Dedifferentiated amniotic fluid mesenchymal stem cell (primary cell): ENCODE measurements around the gene NFIL3.
"Not testable (repeated sequence)": the region's sequence is repeated elsewhere in the genome, so short reads cannot be mapped to it uniquely, and the experiment has no call there.

Experiments
- DNase-seq: peaks from one replicate; pipeline ENCODE4 v3.0.0-alpha.2; 2016; ENCODE audit errors: extremely low spot score

Gene NFIL3, protein sequence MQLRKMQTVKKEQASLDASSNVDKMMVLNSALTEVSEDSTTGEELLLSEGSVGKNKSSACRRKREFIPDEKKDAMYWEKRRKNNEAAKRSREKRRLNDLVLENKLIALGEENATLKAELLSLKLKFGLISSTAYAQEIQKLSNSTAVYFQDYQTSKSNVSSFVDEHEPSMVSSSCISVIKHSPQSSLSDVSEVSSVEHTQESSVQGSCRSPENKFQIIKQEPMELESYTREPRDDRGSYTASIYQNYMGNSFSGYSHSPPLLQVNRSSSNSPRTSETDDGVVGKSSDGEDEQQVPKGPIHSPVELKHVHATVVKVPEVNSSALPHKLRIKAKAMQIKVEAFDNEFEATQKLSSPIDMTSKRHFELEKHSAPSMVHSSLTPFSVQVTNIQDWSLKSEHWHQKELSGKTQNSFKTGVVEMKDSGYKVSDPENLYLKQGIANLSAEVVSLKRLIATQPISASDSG

DNA sequence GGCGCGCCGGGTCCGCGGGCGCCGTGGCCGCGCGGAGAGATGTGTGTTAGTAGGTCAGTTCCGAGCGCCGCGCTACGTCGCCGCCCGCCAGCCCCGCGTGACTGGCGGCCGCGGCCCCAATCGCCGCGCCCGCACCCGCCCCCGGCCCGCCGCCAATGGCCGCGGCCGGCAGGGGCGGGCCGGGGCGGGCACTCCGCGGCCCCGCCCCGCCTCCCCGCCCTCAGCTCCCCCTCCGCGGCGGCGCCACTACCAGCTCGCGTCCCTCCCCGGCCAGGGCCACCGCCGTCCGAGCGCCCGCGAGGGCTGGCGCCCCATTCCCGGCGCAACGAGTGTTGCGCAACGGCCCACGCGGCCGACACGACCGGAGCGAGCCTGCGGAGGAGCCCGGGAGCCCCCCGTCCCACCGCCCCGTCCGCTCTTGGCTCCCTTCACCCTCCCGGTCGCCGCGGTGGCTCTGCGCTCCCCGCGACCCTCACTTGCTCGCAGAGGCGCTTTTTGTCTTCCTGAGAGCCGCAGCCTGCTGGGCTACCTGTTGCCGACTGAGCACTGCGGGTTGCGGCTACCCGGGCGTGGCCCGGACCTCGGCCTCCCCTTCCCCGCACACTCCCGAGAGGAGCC, at the start of gene NFIL3:
Gene NFIL3, minus strand, starts transcription at position 48 of the 618 bp plus-strand sequence. CDS start 13,098 bp downstream, outside the sequence.
- peak; percentile 64 for DNase-seq

DNA sequence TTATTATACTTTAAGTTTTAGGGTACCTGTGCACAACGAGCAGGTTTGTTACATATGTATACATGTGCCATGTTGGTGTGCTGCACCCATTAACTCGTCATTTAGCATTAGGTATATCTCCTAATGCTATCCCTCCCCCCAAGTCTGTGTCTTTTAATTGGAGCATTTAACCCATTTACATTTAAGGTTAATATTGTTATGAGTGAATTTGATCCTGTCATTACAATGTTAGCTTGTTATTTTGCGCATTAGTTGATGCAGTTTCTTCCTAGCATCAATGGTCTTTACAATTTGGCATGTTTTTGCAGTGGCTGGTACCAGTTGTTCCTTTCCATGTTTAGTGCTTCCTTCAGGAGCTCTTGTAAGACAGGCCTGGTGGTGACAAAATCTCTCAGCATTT, 47.9 kb upstream of the NFIL3 start:
- DNase-seq, result not testable (repeated sequence)

DNA sequence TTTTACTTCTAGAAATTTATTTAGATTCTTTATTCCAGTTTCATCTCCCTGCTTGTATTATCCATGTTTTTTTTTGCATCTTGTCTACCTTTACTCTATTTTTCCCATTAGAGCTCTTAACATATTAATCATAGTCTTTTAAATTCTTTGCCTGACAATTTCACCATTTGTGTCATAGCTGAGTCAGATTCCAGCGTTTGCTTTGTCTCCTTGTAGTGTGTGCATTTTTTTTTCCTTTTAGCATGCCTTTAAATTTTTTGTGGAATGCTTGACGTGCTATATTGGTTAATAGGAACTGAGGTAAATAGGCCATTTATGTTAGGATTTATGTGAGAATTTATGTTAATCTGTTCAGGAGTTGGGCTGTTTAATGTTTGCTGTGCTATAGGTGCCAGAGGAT, 41.8 kb upstream of the NFIL3 start:
- no peak for DNase-seq

DNA sequence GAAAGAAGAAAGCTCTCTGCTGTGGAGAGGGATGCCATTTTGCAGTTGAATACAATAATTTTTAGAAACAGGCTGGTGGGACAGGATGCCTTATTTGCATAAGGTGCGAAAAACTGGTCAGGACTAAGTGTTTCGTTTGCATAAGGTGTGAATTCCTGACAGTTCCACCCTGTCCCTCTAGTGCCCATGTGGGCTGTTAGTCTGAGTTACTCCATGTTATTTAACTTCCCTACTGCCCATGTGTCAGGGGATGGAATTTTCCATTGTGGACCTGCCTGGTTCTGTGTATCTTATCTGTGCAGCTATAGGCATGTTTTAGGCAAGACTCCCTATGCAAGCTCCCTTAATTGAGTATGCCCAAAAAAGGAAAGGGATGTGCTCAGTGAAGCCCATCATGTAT, 35.3 kb upstream of the NFIL3 start:
- no peak for DNase-seq

DNA sequence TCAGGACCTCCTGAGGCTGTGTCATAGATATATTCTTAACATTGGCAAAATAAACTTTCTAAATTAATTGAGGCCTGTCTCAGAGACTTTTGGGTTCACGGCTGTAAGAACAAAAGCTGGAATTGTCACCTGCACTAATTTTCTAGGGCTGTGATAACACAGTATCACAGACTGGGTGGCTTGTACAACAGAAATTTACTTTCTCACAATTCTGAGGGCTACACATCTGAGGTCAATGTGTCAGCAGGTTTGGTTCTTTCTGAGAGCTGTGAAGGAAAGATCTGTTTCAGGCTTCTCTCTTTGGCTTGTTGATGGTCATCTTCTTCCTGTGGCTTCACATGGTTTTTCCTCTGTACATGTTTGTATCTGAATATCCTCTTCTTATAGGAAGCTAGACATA, 29.2 kb upstream of the NFIL3 start:
- DNase-seq, result no peak

DNA sequence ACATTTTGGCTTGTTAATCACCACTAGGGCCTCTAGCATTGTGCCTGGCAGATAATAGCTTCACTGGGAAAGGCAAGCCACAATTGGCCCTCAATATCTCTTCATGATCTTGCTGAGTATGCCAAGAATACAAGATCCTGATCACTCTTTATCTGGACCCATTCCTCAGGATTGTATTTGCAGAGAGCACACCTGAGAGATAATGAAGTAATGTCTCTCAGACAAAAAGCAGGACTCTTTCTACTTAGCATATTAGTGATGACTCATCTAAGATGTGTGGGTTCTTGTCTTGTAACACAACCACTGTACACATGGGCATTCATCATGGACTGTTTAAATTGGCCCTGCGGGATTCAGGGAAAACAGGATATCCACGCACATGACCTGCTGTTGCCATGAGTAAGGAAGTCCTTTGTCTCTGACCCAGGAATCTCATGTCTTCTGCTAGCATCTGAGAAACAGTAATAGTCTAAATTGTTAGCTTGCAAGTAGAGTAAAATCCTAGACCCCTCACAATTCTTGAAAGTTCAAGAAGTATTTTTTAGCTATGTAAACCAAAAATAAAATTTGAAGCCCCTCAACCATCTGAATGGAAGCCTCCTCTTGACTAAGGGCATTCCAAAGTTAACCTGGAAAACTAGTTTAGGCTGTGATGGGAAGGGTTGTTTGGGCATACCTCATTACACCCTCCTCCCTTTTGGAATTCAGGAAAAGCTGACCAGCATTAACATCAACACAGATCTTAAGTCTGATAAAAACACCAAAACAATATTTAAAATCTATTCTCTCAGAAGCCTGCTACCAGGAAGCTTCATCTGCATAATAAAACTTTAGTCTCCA, 28.0 kb upstream of the NFIL3 start:
- no peak for DNase-seq

DNA sequence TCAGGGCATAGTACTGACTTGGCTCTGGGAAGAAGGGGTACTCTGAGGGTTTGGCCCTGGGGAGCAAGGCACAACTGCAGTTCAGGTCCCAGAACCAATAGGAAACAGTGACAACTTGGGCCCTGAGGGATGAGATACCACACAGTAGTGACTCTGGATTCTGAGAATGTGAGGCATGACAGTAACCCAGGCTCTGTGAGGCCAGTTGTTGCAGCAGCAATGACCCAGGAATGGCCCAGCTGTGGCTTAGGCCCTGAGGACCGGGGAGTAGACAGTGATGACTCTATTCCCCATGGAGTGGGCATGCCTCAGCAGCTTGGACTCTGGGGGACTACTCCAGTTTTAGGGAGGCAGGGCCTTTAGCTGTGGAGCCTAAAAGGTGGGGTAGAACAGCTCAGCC, 21.5 kb upstream of the NFIL3 start:
- DNase-seq, result no peak

DNA sequence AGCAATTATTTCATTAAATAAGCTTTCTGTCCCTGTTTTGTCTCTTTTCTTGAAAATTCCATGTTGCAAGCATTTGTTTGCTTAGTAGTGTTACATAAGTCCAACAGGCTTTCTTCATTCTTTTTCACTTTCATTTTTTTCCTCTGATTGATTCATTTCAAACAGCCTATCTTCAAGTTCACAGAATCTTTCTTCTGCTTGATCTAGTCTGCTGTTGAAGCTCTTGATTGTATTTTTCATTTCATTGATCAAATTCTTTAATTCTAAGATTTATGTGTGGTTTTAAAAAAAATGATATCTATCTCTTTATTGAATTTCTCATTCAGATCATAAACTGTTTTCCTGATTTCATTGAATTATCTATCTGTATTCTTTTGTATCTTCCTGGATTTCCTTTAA, 20.4 kb upstream of the NFIL3 start:
- no peak for DNase-seq

DNA sequence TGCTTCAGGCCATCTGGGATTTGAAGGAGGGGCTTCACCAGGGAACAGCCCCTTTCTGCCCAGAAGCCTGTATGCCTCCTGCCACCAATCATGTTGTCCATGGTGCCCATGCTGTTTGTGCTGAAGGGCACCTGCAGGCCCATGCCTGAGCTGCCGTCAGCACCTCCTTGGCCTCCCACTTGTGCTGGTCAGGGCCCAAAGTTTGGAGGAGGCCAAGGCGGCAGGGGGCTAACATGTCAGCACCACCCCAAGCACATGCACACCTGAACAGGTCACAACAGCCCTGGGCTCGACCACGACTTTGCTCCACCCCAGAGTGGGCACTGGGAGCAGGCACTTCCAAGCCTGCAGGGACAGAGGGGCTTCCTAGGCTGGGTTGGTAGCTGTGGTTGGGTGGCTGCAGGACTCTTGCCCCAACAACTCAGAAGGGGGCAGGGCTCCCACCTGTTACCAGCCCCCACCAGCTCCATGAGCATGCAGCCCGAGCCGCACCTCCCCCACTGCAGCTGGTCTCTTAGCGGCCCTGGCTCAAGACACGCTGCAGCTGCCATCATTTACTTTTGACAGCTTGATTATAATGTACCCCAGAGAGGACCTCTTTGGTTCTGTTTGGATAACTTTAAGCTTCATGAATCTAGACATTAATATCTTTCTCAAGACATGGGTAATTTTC, 19.8 kb upstream of the NFIL3 start:
- DNase-seq, result no peak

DNA sequence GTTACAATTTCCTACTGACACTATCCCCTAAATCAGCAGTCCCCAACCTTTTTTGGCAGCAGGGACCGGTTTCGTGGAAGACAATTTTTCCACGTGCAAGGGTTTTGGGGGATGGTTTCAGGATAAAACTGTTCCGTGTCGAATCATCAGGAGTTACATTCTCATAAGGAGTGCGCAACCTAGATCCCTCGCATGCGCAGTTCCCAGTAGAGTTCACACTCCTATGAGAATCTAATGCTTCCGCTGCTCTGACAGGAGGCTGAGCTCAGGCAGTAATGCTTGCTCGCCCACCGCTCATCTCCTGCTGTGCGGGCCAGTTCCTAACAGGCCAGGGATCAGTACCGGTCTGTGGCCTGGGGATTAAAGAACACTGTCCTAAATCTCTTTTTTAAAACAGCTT, 13.2 kb upstream of the NFIL3 start:
- no peak for DNase-seq

DNA sequence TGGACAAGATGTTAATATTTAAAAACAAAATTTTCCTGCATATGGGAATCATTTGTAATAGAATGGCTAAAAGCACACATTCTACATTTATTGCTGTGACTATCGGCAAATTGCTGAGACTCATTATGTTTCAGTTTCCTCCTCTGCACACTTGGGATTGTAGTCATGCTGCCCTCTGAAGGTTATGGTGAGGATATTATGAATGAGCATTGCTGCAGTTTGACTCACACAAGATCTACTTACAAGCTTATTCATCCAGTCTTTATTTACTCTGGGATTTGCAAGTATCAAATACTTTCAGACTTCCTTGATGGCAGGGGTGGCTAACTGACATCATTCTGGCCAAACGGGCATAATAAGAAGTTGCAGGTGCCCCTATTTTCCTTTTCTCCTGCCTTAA, 9.5 kb upstream of the NFIL3 start:
- DNase-seq, result peak; percentile 94

DNA sequence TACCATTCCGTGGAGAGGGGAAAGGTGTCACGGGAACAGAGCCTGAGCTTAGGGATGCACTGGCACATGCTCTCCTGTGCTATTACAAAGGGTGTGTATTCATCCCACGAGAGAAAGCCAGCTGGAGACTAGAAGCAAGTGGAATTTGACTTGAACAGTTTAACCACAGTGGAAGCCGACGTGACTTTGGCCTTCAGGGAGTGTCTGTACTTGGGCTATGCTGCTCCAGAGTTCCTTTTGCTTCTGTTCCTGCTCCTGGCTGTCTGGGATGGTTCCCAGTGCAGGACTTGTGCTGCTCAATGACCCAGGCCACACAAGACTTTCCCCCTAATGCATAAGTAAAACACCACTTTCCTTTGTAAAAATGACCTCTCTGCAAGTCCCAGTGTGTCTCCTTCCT, 7.9 kb upstream of the NFIL3 start:
- DNase-seq, result no peak

DNA sequence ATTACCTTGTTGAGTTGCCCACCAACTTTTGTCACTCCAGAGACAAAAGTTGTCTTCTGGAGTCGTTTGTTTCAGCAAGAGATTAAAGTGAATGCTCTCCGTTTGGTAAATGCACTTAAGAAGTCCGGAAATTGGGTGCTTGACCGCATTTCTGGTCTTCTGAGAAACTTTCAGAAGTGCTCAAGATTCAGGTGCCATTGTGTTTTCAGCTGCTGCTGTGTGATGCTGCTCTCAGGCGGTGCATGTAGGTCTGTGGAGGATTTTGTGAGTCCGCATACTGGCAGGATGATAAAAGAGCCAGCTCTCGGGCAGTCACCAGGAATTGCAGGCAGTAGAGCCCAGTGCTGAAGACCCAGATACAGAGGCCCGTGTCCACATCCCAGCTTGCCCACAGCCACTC, 5.9 kb upstream of the NFIL3 start:
- DNase-seq, result no peak

DNA sequence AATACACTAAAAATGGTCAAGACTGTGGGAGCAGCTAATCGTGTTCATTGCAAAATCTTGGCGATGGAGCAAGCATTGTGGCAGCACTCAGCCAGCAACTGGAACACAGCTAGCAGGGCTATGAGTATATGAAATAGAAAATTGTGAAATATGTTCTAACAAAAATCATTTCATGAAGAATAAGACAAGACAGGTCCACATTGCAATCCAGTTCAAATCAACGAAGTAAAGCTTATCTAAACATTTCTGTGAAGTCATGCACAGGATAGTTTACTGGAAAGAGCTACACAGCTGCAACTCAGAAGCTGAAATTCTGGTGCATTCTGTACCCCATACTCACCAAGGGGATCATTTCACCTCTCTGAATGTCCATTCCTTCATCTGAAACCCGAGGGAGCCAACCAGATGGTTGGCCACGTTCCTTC, 5.3 kb upstream of the NFIL3 start:
- DNase-seq, result peak; percentile 31

DNA sequence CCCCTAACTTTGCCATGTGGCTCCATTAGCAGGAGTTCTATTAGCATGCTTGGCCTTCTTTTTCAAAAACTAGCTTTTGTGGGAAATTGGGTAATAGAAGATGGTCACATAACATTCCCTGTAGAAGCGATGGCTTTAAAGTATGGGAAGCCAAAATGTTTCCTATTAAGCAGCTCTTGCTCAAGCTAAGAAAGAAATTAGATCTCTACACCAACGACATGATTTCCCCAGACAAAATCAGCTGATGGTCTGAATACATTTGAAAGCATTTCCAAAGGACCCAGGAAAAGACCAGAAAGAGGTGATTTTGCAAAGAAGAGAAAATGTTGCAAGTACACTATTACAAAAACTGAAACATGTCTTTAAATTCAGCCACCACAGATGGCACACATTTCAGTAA, 4.8 kb upstream of the NFIL3 start:
- no peak for DNase-seq

DNA sequence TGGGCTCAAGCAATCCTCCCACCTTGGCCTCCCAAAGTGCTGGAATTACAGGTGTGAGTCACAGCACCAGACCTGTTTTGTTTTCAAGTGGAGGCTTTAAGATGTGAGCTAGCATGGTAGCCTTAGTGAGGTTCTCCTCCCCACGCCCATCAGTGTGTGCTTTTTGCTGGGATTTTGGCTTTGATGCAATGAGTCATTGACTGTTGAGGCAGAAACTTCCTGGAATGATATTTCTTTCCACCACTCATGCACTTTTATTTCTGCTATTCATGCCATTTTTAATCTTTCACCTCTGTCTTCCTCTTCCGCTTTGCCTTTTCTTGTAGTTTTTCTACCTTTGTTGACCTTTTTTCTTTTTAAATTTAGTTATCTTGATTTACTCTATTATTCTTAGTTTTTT, 4.2 kb upstream of the NFIL3 start:
- peak; percentile 40 for DNase-seq

DNA sequence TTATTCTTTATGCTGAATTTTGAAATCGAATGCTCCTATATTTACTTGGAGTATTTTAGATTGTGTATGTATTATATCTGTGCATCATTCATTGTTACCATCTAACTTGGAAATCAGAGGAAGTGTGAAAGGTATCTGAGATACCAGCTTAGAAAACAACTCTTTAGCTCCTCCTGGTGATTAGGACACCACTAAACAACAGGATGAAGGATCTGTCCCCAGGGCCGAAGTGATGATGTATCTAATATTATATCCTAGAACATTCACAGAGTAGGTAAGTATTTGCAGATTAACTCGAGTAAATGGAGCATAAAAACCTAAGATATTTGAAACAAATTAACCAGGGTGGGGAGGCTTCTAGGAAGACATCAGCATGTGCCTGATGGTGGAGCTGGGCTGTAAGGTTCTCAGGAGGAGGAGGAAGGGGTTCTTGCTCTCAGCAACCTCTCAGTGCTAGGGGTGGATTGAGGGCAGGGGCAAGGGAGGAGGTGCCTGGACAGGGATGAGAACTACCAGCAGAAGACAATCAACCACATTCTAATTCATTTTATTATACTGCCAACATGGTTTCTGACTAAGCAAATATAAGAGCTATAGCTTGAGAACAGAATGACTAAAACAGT, 2.6 kb upstream of the NFIL3 start:
- DNase-seq, result no peak

DNA sequence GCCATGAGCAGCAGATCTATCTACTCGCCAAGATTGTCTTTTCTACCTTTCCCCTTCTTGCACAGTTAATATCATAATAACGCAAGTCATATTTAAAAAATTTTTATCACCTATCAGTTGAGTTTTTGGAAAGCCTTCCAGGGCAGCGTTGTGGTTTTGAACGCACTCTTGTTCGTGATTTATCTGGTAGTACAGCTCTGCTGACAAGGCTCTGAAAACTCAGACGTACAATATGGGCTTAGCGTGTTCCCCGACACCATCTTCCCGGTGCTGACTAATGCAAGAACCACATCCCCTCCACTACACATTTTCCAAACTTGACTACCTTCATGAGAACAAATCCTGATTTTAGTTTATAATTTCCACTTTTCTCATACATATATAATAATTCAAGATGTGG, 1.6 kb upstream of the NFIL3 start:
- DNase-seq, result no peak

DNA sequence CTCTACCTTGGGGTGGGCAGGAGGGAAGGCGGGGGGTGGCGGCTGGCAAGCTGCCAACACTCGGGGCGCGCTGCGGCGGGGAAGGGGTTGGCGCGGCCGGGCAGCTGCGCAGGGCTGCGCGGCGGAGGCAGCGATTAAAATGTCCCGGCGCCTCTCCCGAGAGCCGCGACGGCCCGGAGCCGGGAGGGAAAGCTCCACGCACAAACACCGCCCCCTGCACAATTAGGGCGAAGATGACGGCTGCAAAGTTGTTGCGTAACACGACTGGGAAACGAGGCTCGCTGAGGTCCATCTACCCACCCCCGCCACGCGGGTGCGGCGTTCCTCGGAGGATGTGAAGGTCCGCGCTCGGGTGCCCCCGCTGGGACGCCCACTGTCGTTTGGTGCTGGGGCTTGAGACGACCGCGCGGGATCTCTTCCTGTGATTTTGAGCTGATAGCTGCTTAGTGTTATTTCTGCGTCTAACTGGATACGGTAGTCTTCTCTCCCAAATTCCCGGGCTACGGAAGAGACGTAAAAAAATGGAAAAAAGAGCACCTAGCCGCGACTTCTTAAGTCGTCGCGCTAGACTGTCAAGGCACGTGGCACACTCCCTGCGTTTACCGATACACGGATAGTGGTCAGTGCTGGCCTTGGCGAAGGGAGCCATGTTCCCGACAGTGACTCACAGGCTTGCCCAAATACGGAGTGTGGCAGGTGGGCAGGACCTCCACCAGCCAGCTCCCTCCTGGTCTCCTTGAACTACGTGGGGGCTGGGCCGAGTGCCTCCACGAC, 958 bp upstream of the NFIL3 start:
- DNase-seq, result peak; percentile 87
